Erythroblast (primary cell): ENCODE data around the gene AFAP1L2.

ENCODE experiments used
- GATA1 ChIP-seq: IDR thresholded peaks from 2 replicates; pipeline ENCODE4 v1.6.1; 2011; ENCODE audit warnings: low read depth, mild to moderate bottlenecking, control low read depth, low read length, moderate library complexity
- POLR2A ChIP-seq: IDR thresholded peaks from 2 replicates; pipeline ENCODE4 v1.6.1; 2011; ENCODE audit warnings: mild to moderate bottlenecking, low read length

GRCh38 chr10:114283535-114284234 is 120.6 kb downstream of the AFAP1L2 start:
- TF ChIP-seq POLR2A = no peak
- TF ChIP-seq GATA1 = no peak
